ENCODE data around the gene ARSG.

DNA sequence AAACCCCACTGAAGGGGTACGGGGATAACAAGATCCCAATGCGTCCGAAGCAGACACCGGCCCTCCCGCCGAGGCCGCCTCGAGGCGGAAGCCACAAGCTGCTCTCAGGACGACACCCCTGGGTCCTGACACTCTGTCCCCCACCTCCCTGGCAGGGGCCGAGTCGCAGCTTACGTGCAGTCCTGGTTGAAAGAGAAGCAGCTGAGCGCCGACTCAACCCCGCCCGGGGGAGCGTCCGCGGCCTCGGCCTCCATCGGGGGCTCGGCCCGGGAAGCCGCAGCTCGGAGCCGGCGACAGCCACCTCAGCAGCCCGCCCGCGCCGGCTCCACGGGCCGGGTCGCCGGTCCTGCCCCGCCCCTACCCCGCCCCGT is 165.9 kb downstream of the ARSG start, which contains the start of gene WIPI1:
- TF ChIP-seq, protein P1, sequence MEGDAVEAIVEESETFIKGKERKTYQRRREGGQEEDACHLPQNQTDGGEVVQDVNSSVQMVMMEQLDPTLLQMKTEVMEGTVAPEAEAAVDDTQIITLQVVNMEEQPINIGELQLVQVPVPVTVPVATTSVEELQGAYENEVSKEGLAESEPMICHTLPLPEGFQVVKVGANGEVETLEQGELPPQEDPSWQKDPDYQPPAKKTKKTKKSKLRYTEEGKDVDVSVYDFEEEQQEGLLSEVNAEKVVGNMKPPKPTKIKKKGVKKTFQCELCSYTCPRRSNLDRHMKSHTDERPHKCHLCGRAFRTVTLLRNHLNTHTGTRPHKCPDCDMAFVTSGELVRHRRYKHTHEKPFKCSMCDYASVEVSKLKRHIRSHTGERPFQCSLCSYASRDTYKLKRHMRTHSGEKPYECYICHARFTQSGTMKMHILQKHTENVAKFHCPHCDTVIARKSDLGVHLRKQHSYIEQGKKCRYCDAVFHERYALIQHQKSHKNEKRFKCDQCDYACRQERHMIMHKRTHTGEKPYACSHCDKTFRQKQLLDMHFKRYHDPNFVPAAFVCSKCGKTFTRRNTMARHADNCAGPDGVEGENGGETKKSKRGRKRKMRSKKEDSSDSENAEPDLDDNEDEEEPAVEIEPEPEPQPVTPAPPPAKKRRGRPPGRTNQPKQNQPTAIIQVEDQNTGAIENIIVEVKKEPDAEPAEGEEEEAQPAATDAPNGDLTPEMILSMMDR (IDR thresholded peaks at IDR 0.05; ENCODE audit: low read depth, low read length, missing input control) = no peak
- TF ChIP-seq YY1 (IDR thresholded peaks at IDR 0.05) (no peak), NR2F2 (IDR thresholded peaks at IDR 0.05) (no peak), FOXA1 (IDR thresholded peaks at IDR 0.05) (no peak), RAD21 (IDR thresholded peaks at IDR 0.05) (no peak), JUND (IDR thresholded peaks at IDR 0.05) (no peak), TAF1 (conservative IDR thresholded peaks at IDR 0.05) (no peak), SP1 (IDR thresholded peaks at IDR 0.05) (no peak)
- TF ChIP-seq, protein P2, sequence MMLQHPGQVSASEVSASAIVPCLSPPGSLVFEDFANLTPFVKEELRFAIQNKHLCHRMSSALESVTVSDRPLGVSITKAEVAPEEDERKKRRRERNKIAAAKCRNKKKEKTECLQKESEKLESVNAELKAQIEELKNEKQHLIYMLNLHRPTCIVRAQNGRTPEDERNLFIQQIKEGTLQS (IDR thresholded peaks at IDR 0.05) = no peak
- TF ChIP-seq, protein P3, sequence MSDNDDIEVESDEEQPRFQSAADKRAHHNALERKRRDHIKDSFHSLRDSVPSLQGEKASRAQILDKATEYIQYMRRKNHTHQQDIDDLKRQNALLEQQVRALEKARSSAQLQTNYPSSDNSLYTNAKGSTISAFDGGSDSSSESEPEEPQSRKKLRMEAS (IDR thresholded peaks at IDR 0.05) = no peak
